Tibial artery (tissue), 4 donors: Measurements from ENCODE around the gene ASAH2.

Experiments
- DNase-seq, 2 donors: peaks; one replicate each; pipeline ENCODE4 v3.0.0-alpha.2; 2019
- H3K27ac ChIP-seq, 2 donors: fragments of 200-600 bp; sonication (generic) in 1 of 2; 1 replicate in 1 of 2; 2 replicates in 1 of 2; pipeline ENCODE4 v1.5.1; 2018 to 2019; ENCODE audit warnings: mild to moderate bottlenecking in 1 of 2
- H3K27me3 ChIP-seq, 2 donors: fragments of 200-600 bp; sonication (generic) in 1 of 2; one replicate each; pipeline versions ENCODE4 v1.5.1 to v1.6.0; 2016 to 2019
- H3K36me3 ChIP-seq, 3 donors: fragments of 200-600 bp; sonication (generic) in 2 of 3; one replicate each; pipeline ENCODE4 v1.5.1; 2016 to 2019; ENCODE audit warnings: mild to moderate bottlenecking in 2 of 3
- H3K4me1 ChIP-seq, 4 donors: fragments of 200-600 bp; sonication (generic) in 2 of 4; 1 replicate in 3 of 4; 2 replicates in 1 of 4; pipeline ENCODE4 v1.5.1; 2016 to 2019
- H3K4me3 ChIP-seq, 2 donors: fragments of 200-600 bp; sonication (generic) in 1 of 2; 1 replicate in 1 of 2; 2 replicates in 1 of 2; pipeline ENCODE4 v1.5.1; 2018 to 2019; ENCODE audit warnings: mild to moderate bottlenecking in 2 of 2
- H3K9me3 ChIP-seq, 3 donors: fragments of 200-600 bp; sonication (generic) in 1 of 3; one replicate each; pipeline ENCODE4 v1.5.1; 2016 to 2019
- intact Hi-C: fragments of 100-400 bp; cut with DNase I; formaldehyde crosslinking; loops from one replicate; pipeline ENCODE4 v1.15.0; 2023; ENCODE audit warnings: low total_unique reads
- TF ChIP-seq, protein P1 (sequence below), 2 experiments: fragments of 200-600 bp in 1 of 2; fragments of 450-650 bp in 1 of 2; IDR thresholded peaks; one replicate each; pipeline ENCODE4 v1.5.1; 2017 to 2019; ENCODE audit warnings: antibody characterized with exemption in 2 of 2, mild to moderate bottlenecking in 1 of 2, moderate library complexity in 1 of 2

ASAH2 gene

DNA sequence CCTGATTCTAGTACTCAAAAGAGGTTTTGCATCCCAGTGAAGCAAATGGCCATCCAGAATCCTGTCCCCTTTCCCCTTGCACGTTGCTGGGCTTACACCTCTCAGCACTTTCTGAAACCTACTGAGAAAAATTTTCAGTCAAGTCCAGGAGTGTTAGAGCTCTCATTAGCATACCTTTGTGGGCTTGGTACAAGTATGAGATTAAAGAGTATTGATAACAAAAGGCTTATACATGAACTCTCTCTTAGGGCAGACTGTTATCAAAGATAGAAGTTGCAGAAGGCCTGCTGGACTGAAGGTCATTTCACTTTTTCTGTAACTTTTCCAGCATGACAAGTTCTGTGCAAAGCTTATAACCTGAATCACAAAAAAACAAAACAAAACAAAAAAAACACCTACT, at the start of gene ASAH2:
ASAH2 (minus strand) TSS at position 123 of the 400 bp plus-strand sequence. CDS start 2,906 bp downstream, outside the sequence.
- Histone ChIP-seq H3K36me3 (no peaks in the 10 kb centered on the region), H3K27ac (no peak within 1 kb of the TSS), H3K9me3 (no peaks in the 10 kb centered on the region), H3K4me3 (no peak within 1 kb of the TSS), H3K27me3 (no peaks in the 10 kb centered on the region), H3K4me1 (no peaks in the 10 kb centered on the region)
- intact Hi-C loops: no loop called here
- TF ChIP-seq, protein P1, sequence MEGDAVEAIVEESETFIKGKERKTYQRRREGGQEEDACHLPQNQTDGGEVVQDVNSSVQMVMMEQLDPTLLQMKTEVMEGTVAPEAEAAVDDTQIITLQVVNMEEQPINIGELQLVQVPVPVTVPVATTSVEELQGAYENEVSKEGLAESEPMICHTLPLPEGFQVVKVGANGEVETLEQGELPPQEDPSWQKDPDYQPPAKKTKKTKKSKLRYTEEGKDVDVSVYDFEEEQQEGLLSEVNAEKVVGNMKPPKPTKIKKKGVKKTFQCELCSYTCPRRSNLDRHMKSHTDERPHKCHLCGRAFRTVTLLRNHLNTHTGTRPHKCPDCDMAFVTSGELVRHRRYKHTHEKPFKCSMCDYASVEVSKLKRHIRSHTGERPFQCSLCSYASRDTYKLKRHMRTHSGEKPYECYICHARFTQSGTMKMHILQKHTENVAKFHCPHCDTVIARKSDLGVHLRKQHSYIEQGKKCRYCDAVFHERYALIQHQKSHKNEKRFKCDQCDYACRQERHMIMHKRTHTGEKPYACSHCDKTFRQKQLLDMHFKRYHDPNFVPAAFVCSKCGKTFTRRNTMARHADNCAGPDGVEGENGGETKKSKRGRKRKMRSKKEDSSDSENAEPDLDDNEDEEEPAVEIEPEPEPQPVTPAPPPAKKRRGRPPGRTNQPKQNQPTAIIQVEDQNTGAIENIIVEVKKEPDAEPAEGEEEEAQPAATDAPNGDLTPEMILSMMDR (IDR thresholded peaks at IDR 0.05): no peak
- DNase-seq: no peak

GRCh38 chr10:50299948-50300669, 48.8 kb upstream of the ASAH2 start:
- H3K27me3 ChIP-seq: no peaks in the 10 kb centered on the region
- TF ChIP-seq, protein P1 (IDR thresholded peaks at IDR 0.05): no peak
- no peaks in the 10 kb centered on the region for H3K36me3 ChIP-seq
- H3K9me3 ChIP-seq: peaks cover 0 to 3% (median 0%) of the 10 kb centered on the region in 3 donors
- no peak for DNase-seq
- H3K27ac ChIP-seq: no peak overlapping the region
- H3K4me1 ChIP-seq: no peaks in the 10 kb centered on the region
- no peak overlapping the region for H3K4me3 ChIP-seq
- intact Hi-C loops: no loop called here

DNA sequence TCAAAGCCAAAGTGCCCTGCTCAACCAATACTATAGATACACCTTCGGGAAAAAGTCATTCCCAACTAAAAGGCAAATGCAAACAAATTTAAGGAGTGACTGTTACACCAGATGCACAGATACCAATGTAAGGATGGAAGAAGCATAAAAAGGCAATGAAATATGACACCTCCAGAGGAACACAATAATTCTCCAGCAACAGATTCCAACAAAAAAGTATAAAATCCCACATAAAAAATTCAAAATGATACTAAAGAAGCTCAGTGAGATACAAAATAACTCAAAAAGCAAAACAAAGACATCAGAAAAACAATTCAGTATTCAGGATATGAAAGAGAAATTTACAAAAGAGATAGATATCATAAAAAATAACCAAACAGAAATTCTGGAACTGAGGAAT, 44.1 kb upstream of the ASAH2 start:
- Histone ChIP-seq H3K27ac (no peak overlapping the region), H3K36me3 (no peaks in the 10 kb centered on the region), H3K4me3 (no peak overlapping the region), H3K4me1 (no peaks in the 10 kb centered on the region), H3K27me3 (no peaks in the 10 kb centered on the region), H3K9me3 (no peaks in the 10 kb centered on the region)
- intact Hi-C loops: no loop called here
- TF ChIP-seq, protein P1 (IDR thresholded peaks at IDR 0.05): no peak
- DNase-seq: no peak

- intact Hi-C loops: no loop called here
- Histone ChIP-seq H3K4me3 (no peak overlapping the region), H3K9me3 (no peaks in the 10 kb centered on the region), H3K4me1 (no peaks in the 10 kb centered on the region), H3K27me3 (no peaks in the 10 kb centered on the region), H3K36me3 (no peaks in the 10 kb centered on the region), H3K27ac (no peak overlapping the region)
- TF ChIP-seq, protein P1 (IDR thresholded peaks at IDR 0.05): no peak
- DNase-seq: no peak
These were observed 43.3 kb upstream of the ASAH2 start for GRCh38 chr10:50294582-50294981.

- no peak overlapping the region for H3K4me3 ChIP-seq
- no peaks in the 10 kb centered on the region for H3K27me3 ChIP-seq
- no peaks in the 10 kb centered on the region for H3K4me1 ChIP-seq
- intact Hi-C loops: no loop called here
- H3K36me3 ChIP-seq: no peaks in the 10 kb centered on the region
- H3K27ac ChIP-seq: no peak overlapping the region
- no peak for DNase-seq
- TF ChIP-seq, protein P1 (IDR thresholded peaks at IDR 0.05): no peak
- H3K9me3 ChIP-seq: no peaks in the 10 kb centered on the region
These were observed 42.4 kb upstream of the ASAH2 start for GRCh38 chr10:50293513-50294313.
